Renal pelvis (tissue), 4 donors: ENCODE results near the gene CPT2. TPM values are rescaled to one million over a fixed set of nuclear protein-coding genes. Genes with fewer than 3 reads are reported as not detected.

Experiments
- DNase-seq: peaks from one replicate; pipeline ENCODE4 v3.0.0-alpha.2; 2013
- polyA plus RNA-seq, 3 donors: library from polyadenylated mRNA; unstranded; fragments of 120-200 nt; gene quantifications; one replicate each; pipeline ENCODE4 v1.2.1, GENCODE V29; 2013; ENCODE audit not compliant: insufficient read length in 3 of 3

Gene CPT2
- polyA plus RNA-seq, 3 donors, result 27.8 to 32.7 (median 32.1) TPM

DNA sequence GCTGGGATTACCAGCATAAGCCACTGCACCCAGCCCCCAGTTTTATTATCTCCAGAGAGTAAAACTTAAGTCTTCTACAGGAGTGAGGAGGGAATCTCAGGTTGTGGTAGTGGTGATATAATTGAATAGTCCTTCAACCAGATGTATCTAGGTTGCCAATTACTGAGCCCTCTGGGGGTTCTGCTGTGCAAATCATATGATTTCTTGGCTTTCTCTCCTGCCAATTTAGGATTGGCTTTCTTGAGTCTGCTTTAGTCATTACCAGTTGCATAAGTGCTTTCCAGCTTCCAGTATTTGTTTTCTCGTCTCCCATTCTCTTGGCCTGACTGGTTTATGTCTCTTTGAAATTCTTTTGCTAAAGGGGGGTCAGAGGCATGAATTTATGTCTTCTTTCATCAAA, 11.1 kb downstream of the CPT2 start:
- no peak for DNase-seq

DNA sequence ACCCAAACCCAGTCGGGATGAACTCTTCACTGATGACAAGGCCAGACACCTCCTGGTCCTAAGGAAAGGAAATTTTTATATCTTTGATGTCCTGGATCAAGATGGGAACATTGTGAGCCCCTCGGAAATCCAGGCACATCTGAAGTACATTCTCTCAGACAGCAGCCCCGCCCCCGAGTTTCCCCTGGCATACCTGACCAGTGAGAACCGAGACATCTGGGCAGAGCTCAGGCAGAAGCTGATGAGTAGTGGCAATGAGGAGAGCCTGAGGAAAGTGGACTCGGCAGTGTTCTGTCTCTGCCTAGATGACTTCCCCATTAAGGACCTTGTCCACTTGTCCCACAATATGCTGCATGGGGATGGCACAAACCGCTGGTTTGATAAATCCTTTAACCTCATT, 13.7 kb downstream of the CPT2 start:
- DNase-seq, result no peak

DNA sequence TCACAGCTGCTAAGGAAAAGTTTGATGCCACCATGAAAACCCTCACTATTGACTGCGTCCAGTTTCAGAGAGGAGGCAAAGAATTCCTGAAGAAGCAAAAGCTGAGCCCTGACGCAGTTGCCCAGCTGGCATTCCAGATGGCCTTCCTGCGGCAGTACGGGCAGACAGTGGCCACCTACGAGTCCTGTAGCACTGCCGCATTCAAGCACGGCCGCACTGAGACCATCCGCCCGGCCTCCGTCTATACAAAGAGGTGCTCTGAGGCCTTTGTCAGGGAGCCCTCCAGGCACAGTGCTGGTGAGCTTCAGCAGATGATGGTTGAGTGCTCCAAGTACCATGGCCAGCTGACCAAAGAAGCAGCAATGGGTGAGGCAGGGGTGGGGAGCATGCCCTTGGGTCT, 14.3 kb downstream of the CPT2 start:
- DNase-seq, result no peak

DNA sequence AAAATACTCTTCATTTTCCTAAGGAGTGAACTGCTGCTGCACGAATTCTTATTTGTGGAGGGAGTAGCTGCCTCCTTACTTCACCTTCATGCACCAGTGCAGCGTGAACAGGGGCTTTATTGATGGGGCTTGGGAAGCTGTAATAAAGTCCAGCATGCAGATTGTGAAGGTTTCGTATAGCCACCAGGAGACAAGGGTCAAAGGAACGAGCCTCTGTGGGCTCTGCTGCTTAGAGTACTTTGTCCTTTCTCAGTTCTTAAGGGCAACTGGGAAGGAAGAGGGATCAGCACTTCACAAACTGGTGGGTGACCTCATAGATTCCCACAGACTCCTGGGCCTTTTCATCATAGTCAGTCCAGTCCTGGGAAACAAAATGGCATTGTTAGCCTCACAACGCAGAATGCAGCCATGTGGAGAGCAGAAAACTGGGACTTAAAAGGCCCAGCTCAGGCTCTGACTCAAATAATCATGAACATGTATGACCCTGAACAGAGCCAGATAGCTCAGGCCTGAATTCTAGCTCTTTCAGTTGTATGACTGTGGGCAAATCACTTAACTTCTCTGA, 17.8 kb downstream of the CPT2 start:
- DNase-seq, result no peak

DNA sequence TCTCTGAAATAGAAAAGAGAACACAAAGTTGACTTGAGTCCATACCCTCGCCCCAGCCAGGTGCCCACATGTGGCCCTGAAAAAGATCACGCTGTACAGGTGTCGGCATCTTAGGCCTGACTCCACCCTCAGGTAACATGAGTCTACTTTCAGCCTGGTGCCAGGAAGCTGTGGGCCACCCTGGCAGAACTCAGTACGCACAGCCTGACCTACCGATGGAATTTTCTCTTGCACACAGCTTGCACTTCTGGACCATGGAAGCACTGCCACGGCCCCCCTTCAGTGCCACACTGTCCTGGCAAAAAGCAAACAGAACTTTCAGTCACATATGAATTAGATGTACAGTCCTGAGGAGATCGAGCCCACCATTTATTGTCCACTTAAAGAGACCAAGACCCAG, 21.6 kb downstream of the CPT2 start:
- DNase-seq, result no peak

DNA sequence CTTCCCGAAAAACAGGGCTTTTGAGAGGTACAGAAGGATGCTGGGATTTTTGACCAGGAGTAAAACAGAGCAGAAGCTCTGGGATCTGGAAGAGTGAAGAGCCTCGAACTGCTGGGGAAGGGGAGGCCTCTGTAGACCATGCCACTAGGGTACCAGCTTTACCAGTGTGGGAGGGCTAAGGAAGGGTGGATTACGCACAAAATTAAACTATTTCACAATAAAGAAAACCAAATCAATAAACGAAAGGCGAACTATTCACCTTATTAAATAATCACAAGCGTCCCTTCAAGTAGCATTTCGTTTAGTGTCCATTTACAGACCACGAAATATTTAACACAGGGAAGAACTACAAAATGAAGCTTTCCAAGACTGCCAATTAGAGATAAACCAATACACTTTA, 23.1 kb downstream of the CPT2 start:
- no peak for DNase-seq

DNA sequence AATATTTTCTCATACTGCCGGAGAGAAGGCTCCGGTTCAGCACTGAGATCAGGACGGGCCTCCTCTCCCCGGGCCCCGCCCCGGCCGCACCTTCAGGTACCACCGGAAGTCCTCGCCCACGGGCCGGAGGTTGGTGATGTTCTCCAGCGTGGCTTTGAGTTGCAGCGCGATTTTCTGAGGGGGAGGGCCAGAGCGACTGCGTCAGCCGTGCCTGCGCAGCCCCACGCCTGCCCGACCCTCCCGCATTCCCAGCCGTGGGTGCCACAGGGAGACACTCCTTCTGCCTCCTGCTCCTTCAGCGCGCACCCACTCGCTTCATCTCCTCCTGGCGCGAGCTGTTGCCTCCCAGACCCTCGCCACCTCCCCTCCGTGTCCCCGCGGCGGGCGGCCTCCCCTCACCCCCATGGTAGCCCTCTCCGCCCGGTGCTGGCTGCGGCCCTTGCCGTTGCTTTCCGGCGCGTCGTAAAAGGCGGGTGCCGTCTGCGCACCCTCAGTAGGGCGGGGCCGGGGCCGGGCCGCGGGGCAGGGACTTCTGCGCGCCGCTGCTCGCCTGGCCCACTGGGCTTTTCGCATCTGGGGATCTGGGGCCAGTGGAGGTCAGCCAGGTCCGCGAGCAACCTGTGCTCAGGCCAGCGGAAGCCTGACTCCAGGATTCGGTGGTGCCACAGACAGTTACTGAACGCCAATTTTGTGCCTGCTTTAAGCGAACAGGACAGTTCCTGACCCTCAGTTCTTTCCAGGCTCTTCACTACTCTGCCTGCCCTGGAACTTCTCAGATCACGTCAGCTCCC, 23.7 kb downstream of the CPT2 start, which contains the start of gene CZIB:
Gene CZIB (minus strand): TSS at position 464 of the 791 bp plus-strand sequence. CDS start 59 bp downstream, at position 405.
- peak; percentile 93 for DNase-seq

DNA sequence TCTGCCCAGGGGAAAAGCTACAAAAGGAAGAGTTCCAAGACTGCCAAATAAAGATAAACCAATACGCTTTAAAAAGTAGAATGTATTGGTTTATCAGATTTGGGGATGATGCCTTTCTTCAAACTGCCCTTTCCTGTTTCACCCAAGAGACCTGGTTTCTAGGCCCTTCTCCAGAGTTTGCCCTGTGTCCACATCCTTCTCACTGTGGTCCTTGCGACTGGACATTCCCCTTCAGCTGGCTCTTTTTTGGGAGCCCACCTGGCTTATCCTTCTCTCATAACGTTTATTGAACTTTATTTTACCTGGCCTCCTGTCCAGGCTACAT, 24.3 kb downstream of the CPT2 start:
- DNase-seq, result no peak

DNA sequence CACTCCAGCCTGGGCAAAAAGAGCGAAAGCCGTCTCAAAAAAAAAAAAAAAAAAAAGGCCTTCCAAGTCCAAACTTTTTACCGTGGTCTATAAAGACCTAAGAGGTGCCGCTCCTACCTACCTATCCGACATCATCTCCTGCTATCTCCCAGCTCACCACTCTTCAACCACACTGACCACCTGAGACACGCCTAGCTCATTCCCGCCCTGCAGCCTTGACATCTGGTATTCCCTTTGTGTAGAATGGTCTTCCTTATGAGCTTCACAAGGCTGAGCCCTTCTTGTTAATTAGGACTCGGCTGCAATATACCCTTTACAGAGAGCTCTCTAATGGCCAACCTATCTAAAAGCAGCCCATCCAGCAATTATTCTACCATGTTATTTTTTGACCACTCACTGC, 41.0 kb downstream of the CPT2 start:
- no peak for DNase-seq

DNA sequence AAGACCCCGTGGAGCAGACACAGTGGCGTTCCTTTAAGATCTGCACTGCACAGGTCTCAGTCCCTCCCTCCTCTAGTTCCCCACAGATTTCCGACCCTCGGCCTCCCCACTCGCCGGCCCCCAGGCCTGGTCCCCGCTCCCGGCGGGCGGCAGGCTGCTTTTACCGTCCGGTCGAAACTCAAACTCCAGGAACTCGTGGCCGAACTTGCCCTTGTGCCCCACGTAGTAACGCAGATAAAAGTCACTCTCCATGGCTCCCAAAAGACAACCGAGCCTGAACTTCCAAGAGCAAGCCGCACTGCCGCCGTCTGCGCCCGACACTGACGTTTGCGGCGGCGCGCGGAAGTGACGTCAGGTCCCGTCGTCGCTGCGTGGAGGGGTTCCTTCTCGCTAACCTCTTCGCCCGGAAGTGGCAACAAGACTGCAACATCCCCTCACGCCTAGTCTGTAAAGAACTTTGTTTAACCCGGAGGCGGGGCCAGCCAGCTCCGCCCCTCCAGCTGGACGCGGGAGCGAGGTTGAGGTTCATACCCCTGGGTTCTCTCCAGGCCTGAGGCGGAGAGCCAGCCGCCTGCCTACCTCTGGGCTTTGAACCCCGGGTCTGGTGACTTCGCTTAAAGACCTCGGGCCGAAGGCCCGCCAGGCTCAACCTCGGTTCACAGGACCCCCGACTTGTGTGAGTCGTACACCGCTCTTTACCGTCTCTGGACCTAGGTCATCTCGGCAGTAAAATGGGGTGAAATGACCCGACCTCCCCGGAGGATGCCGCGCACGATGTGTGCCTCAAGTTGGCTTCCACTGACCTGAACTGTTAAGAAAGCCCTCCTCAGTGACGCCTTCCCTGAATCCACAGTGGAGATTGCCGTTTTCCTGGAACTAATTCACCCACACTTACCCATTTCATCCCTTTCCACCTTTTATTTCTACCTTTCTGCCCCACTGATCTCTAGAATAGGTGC, 41.9 kb downstream of the CPT2 start, which contains the start of gene MAGOH:
Gene MAGOH (minus strand): TSS at position 322 of the 959 bp plus-strand sequence. CDS start 70 bp downstream, at position 252.
- peak; percentile 95 for DNase-seq

DNA sequence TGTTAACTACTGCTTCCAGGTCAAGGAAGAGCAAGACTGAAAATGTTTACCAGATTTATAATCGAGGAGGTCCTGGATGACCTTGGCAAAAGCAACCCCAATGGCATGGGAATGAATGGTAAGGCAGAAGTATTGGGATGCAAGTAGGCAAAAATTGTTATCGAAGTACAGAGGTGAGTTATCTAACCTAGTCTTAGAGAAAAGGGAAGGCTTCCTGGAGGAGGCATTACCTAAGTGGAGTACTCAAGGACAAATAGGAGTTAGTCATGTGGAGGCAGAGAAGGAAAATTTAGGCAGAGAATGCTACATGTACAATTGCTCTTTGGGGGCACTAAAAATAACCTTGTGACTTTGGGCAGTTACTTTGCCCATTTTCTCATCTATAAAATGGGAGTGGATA, 45.2 kb downstream of the CPT2 start:
- no peak for DNase-seq

DNA sequence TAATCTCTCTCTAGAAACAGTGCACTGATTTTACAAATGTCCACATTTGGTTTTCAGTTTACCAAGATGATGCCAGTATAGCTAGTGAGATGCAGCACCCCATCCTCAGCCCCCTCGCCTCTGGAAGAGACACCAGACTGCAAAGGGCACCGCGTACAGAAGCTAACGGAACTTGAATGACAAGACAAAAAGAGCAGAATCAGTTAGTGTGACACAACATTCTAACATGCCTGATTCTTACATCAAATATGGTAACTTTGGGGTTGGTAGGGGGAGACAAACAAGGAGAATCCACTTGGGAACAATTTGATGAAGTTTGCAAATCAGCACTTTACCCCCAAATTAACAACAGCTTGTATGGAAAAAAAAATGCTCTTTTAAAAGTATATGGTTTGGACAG, 45.8 kb downstream of the CPT2 start:
- no peak for DNase-seq

DNA sequence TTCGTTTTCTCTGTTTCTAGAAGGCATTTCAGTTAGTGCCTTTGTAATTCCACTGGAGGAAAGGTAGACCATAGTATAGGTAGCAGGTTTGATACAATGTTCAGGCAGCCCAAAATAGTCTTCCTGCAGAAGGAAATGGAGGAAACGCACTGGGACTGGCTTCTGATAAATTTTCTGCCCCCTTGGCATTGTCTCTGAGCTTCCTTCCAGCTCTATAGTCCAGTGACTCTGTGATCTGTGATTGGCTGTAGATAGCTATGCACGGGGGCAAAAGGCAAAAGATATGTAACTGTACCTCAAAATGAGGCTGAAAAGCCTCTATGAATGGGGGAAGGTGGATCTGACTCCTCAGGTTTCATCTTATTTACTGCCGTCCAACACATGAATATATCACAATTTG, 47.5 kb downstream of the CPT2 start:
- DNase-seq, result no peak

DNA sequence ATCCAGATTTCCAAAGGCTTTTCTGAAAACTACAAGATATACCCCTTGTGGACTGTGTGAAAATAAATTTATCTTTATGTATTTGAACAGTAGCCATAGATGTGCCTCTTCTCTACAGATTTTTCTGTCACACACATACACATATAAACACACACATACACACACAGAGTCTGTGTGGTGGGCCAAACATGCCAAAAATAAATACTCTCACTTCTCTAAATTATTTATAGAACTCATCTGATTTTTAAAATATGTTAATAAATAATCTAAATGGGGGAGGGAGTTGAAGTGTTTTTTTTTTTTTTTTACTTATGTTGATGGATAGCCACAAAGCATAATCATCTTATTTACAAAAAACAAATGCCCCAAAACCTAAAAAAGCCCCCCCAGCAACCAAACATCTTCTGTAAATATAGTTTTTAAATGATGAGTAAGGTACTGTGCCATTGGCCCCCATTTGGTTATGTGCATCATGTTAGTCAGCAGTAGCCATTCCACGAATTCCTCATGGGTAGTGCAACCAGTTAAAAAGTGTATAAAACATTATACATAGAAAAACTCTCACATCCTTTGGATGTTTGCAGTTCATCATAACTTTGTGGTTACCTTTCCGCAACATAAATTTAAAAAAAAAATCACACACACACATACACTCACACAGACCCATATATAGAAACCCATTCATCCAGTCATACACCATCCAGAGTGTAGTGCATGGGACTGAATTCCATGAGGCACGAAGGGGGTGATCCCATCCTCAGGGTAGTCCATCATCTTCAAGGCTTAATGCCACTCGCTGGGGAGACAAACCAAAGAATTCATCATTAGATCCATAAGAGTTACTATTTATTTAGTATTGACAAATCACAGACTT, 49.9 kb downstream of the CPT2 start:
- DNase-seq, result no peak

DNA sequence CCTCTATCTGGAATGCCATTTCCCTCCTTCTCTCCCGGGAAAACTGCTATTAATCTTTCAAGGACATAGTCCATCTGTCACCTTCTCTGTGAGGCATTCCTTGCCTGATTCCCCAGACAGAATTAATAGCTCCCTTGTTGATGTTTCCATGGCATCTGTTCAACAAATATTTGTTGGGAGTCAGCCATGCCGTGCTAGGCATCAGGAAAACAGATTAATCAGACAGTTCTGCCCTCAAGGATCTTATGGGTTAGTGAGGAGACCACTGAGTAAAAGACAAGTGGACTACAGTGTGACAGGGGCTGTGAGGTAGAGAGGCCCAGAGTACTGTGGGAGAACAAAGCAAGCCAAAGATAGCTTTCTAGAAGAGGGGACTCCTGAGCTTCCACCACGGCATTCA, 53.1 kb downstream of the CPT2 start:
- DNase-seq, result peak; percentile 10

DNA sequence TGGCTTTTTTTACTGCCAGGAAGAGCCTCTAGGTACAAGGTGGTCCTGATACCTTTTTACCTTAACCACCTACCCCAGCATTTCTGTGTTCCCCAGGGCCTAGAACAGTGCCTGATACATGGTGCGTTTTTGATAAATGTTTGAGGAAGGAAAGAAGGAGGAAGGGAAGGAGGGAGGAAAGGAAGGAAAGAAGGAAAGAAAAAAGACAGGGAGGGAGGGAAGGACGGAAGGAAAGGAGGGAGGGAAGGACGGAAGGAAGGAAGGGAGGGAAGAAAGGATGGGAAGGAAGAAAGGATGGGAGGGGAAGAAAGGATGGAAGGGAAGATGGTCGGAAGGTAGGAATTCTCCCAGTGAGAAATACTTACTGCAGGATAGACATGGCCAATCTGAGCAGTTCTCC, 53.7 kb downstream of the CPT2 start:
- DNase-seq, result no peak

DNA sequence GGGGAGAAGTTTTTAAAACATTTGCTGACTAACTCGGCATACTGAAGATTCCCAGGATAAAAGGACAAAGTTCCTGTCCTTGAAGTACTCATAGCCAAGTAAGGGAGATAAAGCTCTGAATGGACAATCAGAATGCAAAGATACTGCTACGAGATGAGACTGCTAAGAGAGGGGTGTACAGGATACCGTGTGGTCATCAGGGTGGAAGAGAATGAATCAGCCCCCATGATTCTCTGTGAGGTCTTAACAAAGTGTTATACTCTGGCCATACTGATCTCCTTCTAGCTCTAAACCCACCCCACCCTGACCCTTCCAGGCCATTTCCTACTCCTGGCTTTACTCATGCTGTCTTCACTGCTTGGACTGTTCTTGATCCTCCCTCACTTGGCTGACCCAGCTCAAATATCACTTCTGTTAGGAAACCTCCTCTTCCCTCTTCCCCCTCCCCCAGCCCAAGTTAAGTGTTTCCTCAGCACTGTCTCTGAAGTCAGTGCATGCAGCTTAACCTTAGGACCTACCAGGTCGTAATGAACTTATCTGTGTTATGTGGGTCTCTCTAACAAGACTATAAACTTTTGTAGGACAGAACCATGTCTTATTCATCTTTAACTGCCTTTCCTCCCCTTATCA, 57.5 kb downstream of the CPT2 start:
- no peak for DNase-seq

DNA sequence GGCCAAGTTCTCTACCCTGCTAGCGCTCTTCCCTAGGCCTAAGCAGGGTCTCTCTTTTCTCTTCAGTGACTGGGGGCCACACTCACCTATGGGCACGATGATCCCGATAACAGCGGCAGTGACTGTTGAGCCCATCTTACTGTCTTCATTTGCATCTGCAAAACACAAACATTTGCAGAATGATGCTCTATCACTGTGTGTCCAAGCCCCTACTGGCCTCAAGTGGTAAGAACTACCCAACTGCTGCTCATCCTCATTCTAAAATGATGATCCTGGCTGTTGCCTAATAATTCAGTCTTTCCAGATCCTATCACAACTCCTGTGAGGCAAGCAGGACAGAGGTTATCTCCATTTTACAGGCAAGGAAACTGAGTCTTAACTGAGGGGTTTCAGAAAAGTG, 58.4 kb downstream of the CPT2 start:
- DNase-seq, result no peak

DNA sequence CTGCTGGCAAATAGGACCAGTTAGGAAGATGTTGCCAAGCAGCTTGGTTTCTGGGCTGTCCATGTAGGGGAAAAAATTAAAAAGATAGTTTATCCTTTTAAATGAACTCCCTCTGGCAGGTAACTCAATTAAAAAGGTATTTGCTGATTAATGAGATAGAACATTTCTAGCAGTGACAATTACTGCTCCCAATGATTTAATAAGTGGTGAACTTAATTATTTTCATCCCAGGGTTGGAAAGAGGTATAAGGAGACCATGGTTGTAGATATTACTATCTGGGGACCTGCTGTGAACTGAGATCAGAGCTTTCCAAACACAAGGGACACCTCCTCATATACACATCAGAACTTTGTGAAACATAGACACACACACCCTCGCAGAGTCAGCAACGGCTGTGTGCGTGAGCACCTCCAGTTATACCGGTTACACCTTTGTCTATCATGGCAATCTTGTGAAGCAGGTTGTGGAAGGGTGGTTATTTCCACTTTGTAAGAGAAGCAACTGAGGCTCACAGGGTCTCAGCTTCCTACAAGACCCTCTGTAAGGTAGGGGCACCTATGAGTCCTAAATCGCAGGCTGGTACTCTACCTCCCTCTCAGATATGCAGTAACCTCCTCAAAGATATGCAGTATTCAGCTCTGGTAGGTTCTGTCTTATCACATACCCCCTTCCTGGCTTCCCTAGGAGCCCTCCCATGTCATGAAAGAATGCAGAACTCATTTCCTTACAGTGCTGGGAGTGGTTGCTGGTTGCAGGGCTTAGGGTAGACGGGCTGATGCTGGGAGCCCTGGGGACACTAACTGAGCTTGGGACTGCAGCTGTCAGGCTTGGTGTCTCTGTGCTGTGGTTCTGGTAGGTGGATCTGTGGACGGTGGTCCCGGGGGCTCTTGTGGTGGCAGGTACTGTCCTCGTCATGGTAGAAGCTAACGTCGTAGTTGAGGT, 60.2 kb downstream of the CPT2 start:
- DNase-seq, result no peak
